Measurements from ENCODE around the gene ZMYM2. TPM values are rescaled to one million over a fixed set of nuclear protein-coding genes. Genes with fewer than 3 reads are reported as not detected.

ZMYM2 gene
- polyA plus RNA-seq, 3 donors: 6.7 to 32.6 (median 8.5) TPM

DNA sequence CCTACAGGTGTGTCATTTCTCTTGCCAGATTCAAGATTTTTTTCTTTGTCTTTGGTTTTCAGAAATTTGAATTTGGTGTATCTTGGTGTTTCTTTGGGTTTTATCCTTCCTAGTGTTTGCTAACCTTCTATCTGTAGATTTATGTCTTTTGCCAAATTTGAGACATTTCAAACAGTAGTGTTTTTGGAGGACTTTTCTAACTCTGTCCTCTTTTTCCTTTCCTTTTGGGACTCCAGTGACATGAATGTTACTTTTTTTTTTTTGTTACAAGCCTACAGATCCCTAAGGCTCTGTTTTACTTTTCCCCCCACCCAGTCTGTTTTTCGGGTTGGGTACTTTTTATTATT lies 58.8 kb downstream of the ZMYM2 start:
- no CpG with 5 or more reads among the region's 1 CpG for WGBS (ENCODE audit: insufficient coverage)
- Histone ChIP-seq H3K27ac (ENCODE audit: low read depth in 1 of 2, low read length in 2 of 2) (no peak overlapping the region), H3K9me3 (replicated peaks in 1 of 2; ENCODE audit: control insufficient read depth in 1 of 2, insufficient read depth in 1 of 2, low read length in 2 of 2) (peaks cover 9 to 32% of the 10 kb centered on the region in 2 donors), H3K27me3 (ENCODE audit: control insufficient read depth in 2 of 2, insufficient read depth in 2 of 2, low read length in 2 of 2) (no peaks in the 10 kb centered on the region), H3K4me1 (ENCODE audit: control insufficient read depth in 1 of 2, insufficient read depth in 2 of 2, low read length in 2 of 2) (no peaks in the 10 kb centered on the region), H3K4me2 (replicated peaks; ENCODE audit: extremely low read depth, low read length, poor library complexity, severe bottlenecking) (no peak overlapping the region), H3K36me3 (replicated peaks in 1 of 2; ENCODE audit: control insufficient read depth in 1 of 2, insufficient read depth in 2 of 2, low read length in 2 of 2) (peaks cover 34 to 91% of the 10 kb centered on the region in 2 donors), H3K4me3 (replicated peaks in 1 of 3; ENCODE audit: low read depth in 2 of 3, low read length in 3 of 3) (no peak overlapping the region), H3K9ac (ENCODE audit: insufficient read depth, low read length, poor library complexity, severe bottlenecking) (no peak overlapping the region), H4K20me1 (ENCODE audit: insufficient read depth, low read length) (peaks cover 38% of the 10 kb centered on the region), H2AFZ (ENCODE audit: insufficient read depth, low read depth, low read length, poor library complexity, severe bottlenecking) (no peak overlapping the region), H3K79me2 (ENCODE audit: insufficient read depth, low read length) (peaks cover 30% of the 10 kb centered on the region)
- Mint-ChIP-seq H3K27ac (no peak overlapping the region), H3K4me1 (no peaks in the 10 kb centered on the region), H3K9me3 (peaks cover 8 to 32% (median 28%) of the 10 kb centered on the region in 7 donors), H3K4me3 (no peak overlapping the region), H3K27me3 (ENCODE audit: low read depth in 3 of 3) (no peaks in the 10 kb centered on the region), H3K36me3 (peaks cover 76 to 89% of the 10 kb centered on the region in 2 donors)
- no peak for DNase-seq
- intact Hi-C loops (cut with micrococcal nuclease): no loop called here
- TF ChIP-seq, protein P1, sequence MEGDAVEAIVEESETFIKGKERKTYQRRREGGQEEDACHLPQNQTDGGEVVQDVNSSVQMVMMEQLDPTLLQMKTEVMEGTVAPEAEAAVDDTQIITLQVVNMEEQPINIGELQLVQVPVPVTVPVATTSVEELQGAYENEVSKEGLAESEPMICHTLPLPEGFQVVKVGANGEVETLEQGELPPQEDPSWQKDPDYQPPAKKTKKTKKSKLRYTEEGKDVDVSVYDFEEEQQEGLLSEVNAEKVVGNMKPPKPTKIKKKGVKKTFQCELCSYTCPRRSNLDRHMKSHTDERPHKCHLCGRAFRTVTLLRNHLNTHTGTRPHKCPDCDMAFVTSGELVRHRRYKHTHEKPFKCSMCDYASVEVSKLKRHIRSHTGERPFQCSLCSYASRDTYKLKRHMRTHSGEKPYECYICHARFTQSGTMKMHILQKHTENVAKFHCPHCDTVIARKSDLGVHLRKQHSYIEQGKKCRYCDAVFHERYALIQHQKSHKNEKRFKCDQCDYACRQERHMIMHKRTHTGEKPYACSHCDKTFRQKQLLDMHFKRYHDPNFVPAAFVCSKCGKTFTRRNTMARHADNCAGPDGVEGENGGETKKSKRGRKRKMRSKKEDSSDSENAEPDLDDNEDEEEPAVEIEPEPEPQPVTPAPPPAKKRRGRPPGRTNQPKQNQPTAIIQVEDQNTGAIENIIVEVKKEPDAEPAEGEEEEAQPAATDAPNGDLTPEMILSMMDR (IDR thresholded peaks at IDR 0.05): no peak

DNA sequence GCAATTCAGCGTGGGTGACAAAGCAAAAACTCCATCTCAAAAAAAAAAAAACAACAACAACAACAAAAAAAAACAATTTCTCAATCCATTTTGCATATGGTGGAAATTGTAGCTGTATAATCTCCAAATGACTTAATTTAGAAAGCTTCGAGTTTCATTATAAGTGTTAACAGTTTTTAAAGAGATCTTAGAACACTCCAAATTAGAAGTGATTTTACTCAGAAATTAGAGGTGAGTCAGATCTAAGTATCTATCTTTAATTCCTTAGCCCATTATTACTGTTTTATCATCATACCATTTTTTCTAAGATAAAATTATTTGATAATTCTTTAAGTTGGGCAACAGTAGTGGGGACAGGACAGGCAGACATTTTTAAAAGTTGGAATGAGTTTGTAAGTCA lies 60.5 kb downstream of the ZMYM2 start:
- Mint-ChIP-seq H3K27ac (peak overlapping the region in 1 of 7 donors; percentile 19), H3K27me3 (ENCODE audit: low read depth in 3 of 3) (no peaks in the 10 kb centered on the region), H3K9me3 (peaks cover 8 to 28% (median 26%) of the 10 kb centered on the region in 7 donors), H3K4me3 (no peak overlapping the region), H3K36me3 (peaks cover 61 to 73% of the 10 kb centered on the region in 2 donors), H3K4me1 (no peaks in the 10 kb centered on the region)
- Histone ChIP-seq H2AFZ (ENCODE audit: insufficient read depth, low read depth, low read length, poor library complexity, severe bottlenecking) (no peak overlapping the region), H3K27ac (ENCODE audit: low read depth in 1 of 2, low read length in 2 of 2) (no peak overlapping the region), H3K4me1 (ENCODE audit: control insufficient read depth in 1 of 2, insufficient read depth in 2 of 2, low read length in 2 of 2) (no peaks in the 10 kb centered on the region), H3K9ac (ENCODE audit: insufficient read depth, low read length, poor library complexity, severe bottlenecking) (no peak overlapping the region), H3K36me3 (replicated peaks in 1 of 2; ENCODE audit: control insufficient read depth in 1 of 2, insufficient read depth in 2 of 2, low read length in 2 of 2) (peaks cover 32 to 77% of the 10 kb centered on the region in 2 donors), H3K4me3 (replicated peaks in 1 of 3; ENCODE audit: low read depth in 2 of 3, low read length in 3 of 3) (no peak overlapping the region), H3K4me2 (replicated peaks; ENCODE audit: extremely low read depth, low read length, poor library complexity, severe bottlenecking) (no peak overlapping the region), H3K27me3 (ENCODE audit: control insufficient read depth in 2 of 2, insufficient read depth in 2 of 2, low read length in 2 of 2) (no peaks in the 10 kb centered on the region), H3K9me3 (replicated peaks in 1 of 2; ENCODE audit: control insufficient read depth in 1 of 2, insufficient read depth in 1 of 2, low read length in 2 of 2) (peaks cover 8 to 26% of the 10 kb centered on the region in 2 donors), H3K79me2 (ENCODE audit: insufficient read depth, low read length) (peaks cover 25% of the 10 kb centered on the region), H4K20me1 (ENCODE audit: insufficient read depth, low read length) (peaks cover 31% of the 10 kb centered on the region)
- intact Hi-C loops (cut with micrococcal nuclease): no loop called here
- WGBS (ENCODE audit: insufficient coverage): no CpG with 5 or more reads among the region's 2 CpGs
- TF ChIP-seq, protein P1 (IDR thresholded peaks at IDR 0.05): no peak
- DNase-seq: no peak
